Measurements from ENCODE around the gene MLN.

The MLN gene

GRCh38 chr6:33771146-33772081 lies 32.4 kb downstream of the MLN start:
- DNase-seq (ENCODE audit: low spot score) = peak; percentile 93

- no peak for DNase-seq (ENCODE audit: low spot score)
Observed at GRCh38 chr6:33770833-33771145, 33.0 kb downstream of the MLN start.

GRCh38 chr6:33770124-33770832 lies 33.5 kb downstream of the MLN start:
- DNase-seq (ENCODE audit: low spot score) = no peak

- no peak for DNase-seq (ENCODE audit: low spot score)
Observed at GRCh38 chr6:33769248-33769821, 34.5 kb downstream of the MLN start.

- DNase-seq (ENCODE audit: low spot score) = peak; percentile 84
Observed at GRCh38 chr6:33768644-33769120, 35.1 kb downstream of the MLN start.

- DNase-seq (ENCODE audit: low spot score) = no peak
Observed at GRCh38 chr6:33766921-33767907, 36.6 kb downstream of the MLN start.

- DNase-seq (ENCODE audit: low spot score) = no peak
Observed at GRCh38 chr6:33765368-33765767, 38.4 kb downstream of the MLN start.

GRCh38 chr6:33764036-33764435 lies 39.8 kb downstream of the MLN start:
- no peak for DNase-seq (ENCODE audit: low spot score)

- no peak for DNase-seq (ENCODE audit: low spot score)
Observed at GRCh38 chr6:33763483-33763882, 40.3 kb downstream of the MLN start.

GRCh38 chr6:33762713-33763112 lies 41.1 kb downstream of the MLN start:
- DNase-seq (ENCODE audit: low spot score) = no peak

GRCh38 chr6:33761922-33762629 lies 41.7 kb downstream of the MLN start:
- DNase-seq (ENCODE audit: low spot score) = peak; percentile 81

- DNase-seq (ENCODE audit: low spot score) = no peak
Observed at GRCh38 chr6:33761581-33761921, 42.3 kb downstream of the MLN start.

GRCh38 chr6:33759887-33760629 lies 43.7 kb downstream of the MLN start:
- DNase-seq (ENCODE audit: low spot score) = no peak

GRCh38 chr6:33758815-33759216 lies 45.0 kb downstream of the MLN start:
- no peak for DNase-seq (ENCODE audit: low spot score)

GRCh38 chr6:33757906-33758305 lies 45.9 kb downstream of the MLN start:
- no peak for DNase-seq (ENCODE audit: low spot score)

- DNase-seq (ENCODE audit: low spot score) = no peak
Observed at GRCh38 chr6:33757113-33757512, 46.7 kb downstream of the MLN start.

GRCh38 chr6:33756211-33756954 lies 47.4 kb downstream of the MLN start:
- DNase-seq (ENCODE audit: low spot score) = no peak

GRCh38 chr6:33755070-33755869 lies 48.5 kb downstream of the MLN start:
- no peak for DNase-seq (ENCODE audit: low spot score)

GRCh38 chr6:33754222-33754621 lies 49.6 kb downstream of the MLN start:
- DNase-seq (ENCODE audit: low spot score) = no peak
